NCI-H1417 (cell line): Measurements from ENCODE around the gene LRRC10.

Source experiments
- DNase-seq, 3 experiments: peaks; one replicate each; lab custom pipeline; 2025; lab: John Stamatoyannopoulos, UW

The LRRC10 gene

GRCh38 chr12:69569236-69569635 is 41.5 kb downstream of the LRRC10 start:
- no peak for DNase-seq

GRCh38 chr12:69566603-69567002 is 44.1 kb downstream of the LRRC10 start:
- DNase-seq = no peak

GRCh38 chr12:69563166-69563762 is 47.4 kb downstream of the LRRC10 start:
- no peak for DNase-seq
